OCI-LY7 (cell line): Measurements from ENCODE around the gene DCTN1. TPM values are rescaled to one million over a fixed set of nuclear protein-coding genes. Genes with fewer than 3 reads are reported as not detected.

Experiments
- BruUV-seq: library from RNA; stranded (reverse); fragments of 400-500 nt; replicated peaks from 2 replicates; lab custom pipeline; 2021; lab: Mats Ljungman, UMichigan
- CTCF ChIA-PET: fragments of 300-600 bp; sonication (Branson Sonifier 250); formaldehyde crosslinking; loops from one replicate; lab custom pipeline; 2022; ENCODE audit warnings: antibody characterized with exemption; ENCODE audit not compliant: unreplicated experiment; lab: Charles Lee
- POLR2A ChIA-PET: fragments of 300-600 bp; sonication (Branson Sonifier 250); formaldehyde crosslinking; loops from one replicate; lab custom pipeline; 2022; ENCODE audit warnings: antibody characterized with exemption; lab: Charles Lee
- DNase-seq: peaks from one replicate; pipeline ENCODE4 v3.0.0-alpha.2; 2015; ENCODE audit warnings: low spot score
- H2AFZ ChIP-seq: fragments of 200-600 bp; sonication (generic), shearing (Covaris generic); 2 replicates; pipeline ENCODE4 v1.6.1; 2014; ENCODE audit warnings: mild to moderate bottlenecking, antibody characterized with exemption, low read length, moderate library complexity
- H3K27ac ChIP-seq: fragments of 200-600 bp; sonication (generic); 2 replicates; pipeline ENCODE4 v1.5.1; 2014; ENCODE audit warnings: mixed run types, low read depth, mild to moderate bottlenecking, moderate library complexity, low read length, inconsistent platforms; ENCODE audit not compliant: poor library complexity, severe bottlenecking
- H3K36me3 ChIP-seq: fragments of 200-600 bp; sonication (generic); 2 replicates; pipeline ENCODE4 v1.6.1; 2014; ENCODE audit warnings: mild to moderate bottlenecking, antibody characterized with exemption, low read length, moderate library complexity, mixed read lengths; ENCODE audit not compliant: insufficient read depth
- H3K4me1 ChIP-seq: fragments of 200-600 bp; sonication (generic); 2 replicates; pipeline ENCODE4 v1.5.1; 2014; ENCODE audit warnings: mild to moderate bottlenecking, low read length; ENCODE audit not compliant: insufficient read depth, poor library complexity, severe bottlenecking
- H3K4me2 ChIP-seq: fragments of 200-600 bp; sonication (generic); 2 replicates; pipeline ENCODE4 v1.6.1; 2014; ENCODE audit warnings: mild to moderate bottlenecking, low read length
- H3K4me3 ChIP-seq: fragments of 200-600 bp; sonication (generic); 2 replicates; pipeline ENCODE4 v1.5.1; 2014; ENCODE audit warnings: mild to moderate bottlenecking, low read depth, low read length; ENCODE audit not compliant: poor library complexity, severe bottlenecking
- H3K79me2 ChIP-seq: fragments of 200-600 bp; sonication (generic); 2 replicates; pipeline ENCODE4 v1.6.1; 2016; ENCODE audit warnings: low read depth, mild to moderate bottlenecking, low read length, moderate library complexity, mixed read lengths; ENCODE audit not compliant: insufficient read depth
- H3K9me2 ChIP-seq: fragments of 200-600 bp; sonication (generic); 2 replicates; pipeline ENCODE4 v1.6.1; 2016; ENCODE audit warnings: mild to moderate bottlenecking, low read length, mixed read lengths; ENCODE audit not compliant: insufficient read depth
- H3K9me3 ChIP-seq: fragments of 200-600 bp; sonication (generic); 2 replicates; pipeline ENCODE4 v1.6.1; 2014; ENCODE audit warnings: mild to moderate bottlenecking, mixed run types, low read length, mixed read lengths
- H4K20me1 ChIP-seq: fragments of 200-600 bp; sonication (generic); 2 replicates; pipeline ENCODE4 v1.6.1; 2014; ENCODE audit warnings: mild to moderate bottlenecking, antibody characterized with exemption, low read length, moderate library complexity, mixed read lengths; ENCODE audit not compliant: insufficient read depth
- EZH2phosphoT487 ChIP-seq: fragments of 200-600 bp; sonication (generic); IDR thresholded peaks from 2 replicates; pipeline ENCODE4 v1.6.1; 2018; ENCODE audit warnings: low read depth, borderline replicate concordance, mild to moderate bottlenecking, mixed run types, antibody characterized with exemption, low read length, moderate library complexity, mixed read lengths
- intact Hi-C: fragments of 100-400 bp; cut with micrococcal nuclease; formaldehyde crosslinking; loops from one replicate; pipeline ENCODE4 v1.10.0; 2022; ENCODE audit not compliant: unreplicated experiment
- total RNA-seq, 2 experiments: library from RNA; depleted of rRNA in 1 of 2; stranded (reverse); fragments of >200 nt in 1 of 2; shearing (Covaris generic) in 1 of 2; gene quantifications; 2 replicates each; pipeline ENCODE4 v1.2.3, GENCODE V29; 2014 to 2022
- TF ChIP-seq, protein P1 (sequence below): fragments of 200-600 bp; sonication (generic); conservative IDR thresholded peaks from 2 replicates; pipeline ENCODE4 v1.5.1; 2014; ENCODE audit warnings: mild to moderate bottlenecking, antibody characterized with exemption, low read length, moderate library complexity, mixed read lengths

DCTN1 gene
- total RNA-seq, 2 experiments from 2014 or later: 45.5 to 100 TPM

GRCh38 chr2:74316627-74317295, 63.4 kb downstream of the DCTN1 start:
- Histone ChIP-seq H3K4me3 (no peak overlapping the region), H4K20me1 (no peaks in the 10 kb centered on the region), H3K9me3 (no peaks in the 10 kb centered on the region), H3K36me3 (no peaks in the 10 kb centered on the region), H3K9me2 (no peaks in the 10 kb centered on the region), H3K79me2 (no peaks in the 10 kb centered on the region), H2AFZ (no peak overlapping the region), H3K4me1 (no peaks in the 10 kb centered on the region), H3K27ac (no peak overlapping the region), H3K4me2 (no peak overlapping the region)
- POLR2A ChIA-PET: interaction anchor here (0.6 to 0.9 kb wide), 2 partner anchors 20 to 386 kb away, joined by 4 to 7 read pairs; no protein-coding TSS in a partner anchor
- no TSS peak for BruUV-seq
- no peak for DNase-seq
- CTCF ChIA-PET: no interaction called here
- intact Hi-C loops: loop anchor here (5.0 kb wide), 1 partner anchor 49 kb away; no protein-coding TSS in a partner anchor
- TF ChIP-seq, protein P1, sequence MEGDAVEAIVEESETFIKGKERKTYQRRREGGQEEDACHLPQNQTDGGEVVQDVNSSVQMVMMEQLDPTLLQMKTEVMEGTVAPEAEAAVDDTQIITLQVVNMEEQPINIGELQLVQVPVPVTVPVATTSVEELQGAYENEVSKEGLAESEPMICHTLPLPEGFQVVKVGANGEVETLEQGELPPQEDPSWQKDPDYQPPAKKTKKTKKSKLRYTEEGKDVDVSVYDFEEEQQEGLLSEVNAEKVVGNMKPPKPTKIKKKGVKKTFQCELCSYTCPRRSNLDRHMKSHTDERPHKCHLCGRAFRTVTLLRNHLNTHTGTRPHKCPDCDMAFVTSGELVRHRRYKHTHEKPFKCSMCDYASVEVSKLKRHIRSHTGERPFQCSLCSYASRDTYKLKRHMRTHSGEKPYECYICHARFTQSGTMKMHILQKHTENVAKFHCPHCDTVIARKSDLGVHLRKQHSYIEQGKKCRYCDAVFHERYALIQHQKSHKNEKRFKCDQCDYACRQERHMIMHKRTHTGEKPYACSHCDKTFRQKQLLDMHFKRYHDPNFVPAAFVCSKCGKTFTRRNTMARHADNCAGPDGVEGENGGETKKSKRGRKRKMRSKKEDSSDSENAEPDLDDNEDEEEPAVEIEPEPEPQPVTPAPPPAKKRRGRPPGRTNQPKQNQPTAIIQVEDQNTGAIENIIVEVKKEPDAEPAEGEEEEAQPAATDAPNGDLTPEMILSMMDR: no peak
- no peak for TF ChIP-seq EZH2phosphoT487

GRCh38 chr2:74314107-74314506, 66.0 kb downstream of the DCTN1 start:
- no peaks in the 10 kb centered on the region for H3K79me2 ChIP-seq
- no peak overlapping the region for H2AFZ ChIP-seq
- ChIA-PET POLR2A (interaction anchor here (1.1 to 1.6 kb wide), 2 partner anchors 11 to 23 kb away, joined by 3 to 4 read pairs; no protein-coding TSS in a partner anchor), CTCF (no interaction called here)
- no peaks in the 10 kb centered on the region for H4K20me1 ChIP-seq
- H3K36me3 ChIP-seq: no peaks in the 10 kb centered on the region
- H3K4me1 ChIP-seq: no peaks in the 10 kb centered on the region
- intact Hi-C loops: no loop called here
- no peak overlapping the region for H3K27ac ChIP-seq
- DNase-seq: no peak
- TF ChIP-seq, protein P1: no peak
- no peak for TF ChIP-seq EZH2phosphoT487
- H3K9me2 ChIP-seq: no peaks in the 10 kb centered on the region
- H3K4me2 ChIP-seq: no peak overlapping the region
- no TSS peak for BruUV-seq
- no peaks in the 10 kb centered on the region for H3K9me3 ChIP-seq
- no peak overlapping the region for H3K4me3 ChIP-seq

DNA sequence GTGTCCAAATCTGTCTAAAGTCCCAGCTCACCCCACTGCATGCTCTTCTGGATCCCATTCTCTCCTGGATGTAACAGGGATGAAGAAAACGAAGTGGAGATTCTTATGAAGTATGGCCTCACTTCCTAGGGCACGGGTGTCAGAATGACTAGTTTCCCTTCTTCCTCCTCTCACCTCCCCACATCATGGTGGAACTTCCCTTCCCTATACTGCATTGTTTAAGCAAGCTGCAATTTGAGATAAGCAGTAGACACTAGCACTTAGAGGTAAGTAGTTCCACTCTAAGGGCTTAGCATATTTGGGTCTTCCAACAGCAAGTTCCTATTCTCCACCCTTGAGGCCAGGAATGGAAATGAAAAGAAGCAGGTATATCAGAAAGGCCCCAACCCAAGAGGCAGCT, 66.6 kb downstream of the DCTN1 start:
- H3K4me1 ChIP-seq: no peaks in the 10 kb centered on the region
- H3K9me3 ChIP-seq: no peaks in the 10 kb centered on the region
- H2AFZ ChIP-seq: no peak overlapping the region
- CTCF ChIA-PET: no interaction called here
- no peaks in the 10 kb centered on the region for H4K20me1 ChIP-seq
- POLR2A ChIA-PET: interaction anchor here (1.1 to 1.6 kb wide), 2 partner anchors 12 to 22 kb away, joined by 3 to 4 read pairs; no protein-coding TSS in a partner anchor
- no peak for TF ChIP-seq EZH2phosphoT487
- TF ChIP-seq, protein P1: no peak
- no peaks in the 10 kb centered on the region for H3K36me3 ChIP-seq
- no peaks in the 10 kb centered on the region for H3K79me2 ChIP-seq
- no TSS peak for BruUV-seq
- no peak overlapping the region for H3K4me2 ChIP-seq
- no peak overlapping the region for H3K4me3 ChIP-seq
- H3K9me2 ChIP-seq: no peaks in the 10 kb centered on the region
- no peak for DNase-seq
- no peak overlapping the region for H3K27ac ChIP-seq
- intact Hi-C loops: no loop called here
